Ovary (tissue), 9 donors: ENCODE measurements around the gene RBM45. TPM values are rescaled to one million over a fixed set of nuclear protein-coding genes. Genes with fewer than 3 reads are reported as not detected.

ENCODE experiments used
- DNase-seq, 5 donors: peaks; one replicate each; pipeline ENCODE4 v3.0.0-alpha.2; 2019 to 2020
- H3K27ac ChIP-seq, 2 donors: fragments of 200-600 bp; one replicate each; pipeline versions ENCODE4 v1.5.1 to v1.8.0; 2019 to 2022
- H3K27me3 ChIP-seq: fragments of 200-600 bp; one replicate; pipeline ENCODE4 v1.8.0; 2022
- H3K36me3 ChIP-seq: fragments of 200-600 bp; sonication (generic); one replicate; pipeline ENCODE4 v1.5.1; 2019
- H3K4me1 ChIP-seq: one replicate; pipeline ENCODE4 v1.8.1; 2013; ENCODE audit warnings: mild to moderate bottlenecking, moderate library complexity; ENCODE audit not compliant: insufficient read depth
- H3K4me3 ChIP-seq: fragments of 200-600 bp; sonication (generic); one replicate; pipeline ENCODE4 v1.5.1; 2017
- H3K9me3 ChIP-seq, 2 donors: fragments of 200-600 bp in 1 of 2; sonication (generic) in 1 of 2; one replicate each; pipeline versions ENCODE4 v1.5.1 to v1.8.1; 2013 to 2019; ENCODE audit warnings: mild to moderate bottlenecking in 1 of 2, moderate library complexity in 1 of 2
- EP300 ChIP-seq: sonication (generic); formaldehyde crosslinking; IDR thresholded peaks from one replicate; pipeline ENCODE4 v1.6.1; 2017; ENCODE audit warnings: antibody characterized with exemption
- POLR2A ChIP-seq: fragments of 450-650 bp; IDR thresholded peaks from one replicate; pipeline ENCODE4 v1.6.1; 2017; ENCODE audit warnings: antibody characterized with exemption, mild to moderate bottlenecking, moderate library complexity
- WGBS, 3 donors: extraction: QIAGEN DNeasy Blood & Tissue Kit in 1 of 3; methylation state at CpG; one replicate each; pipeline versions ENCODE4 v1.1.5 to v1.1.7; 2013 to 2017; 5-methylcytosine and 5-hydroxymethylcytosine counted together
- intact Hi-C, 4 donors: fragments of 100-400 bp; cut with DNase I; formaldehyde crosslinking; loops; one replicate each; pipeline versions ENCODE4 v1.11.0 to v1.15.1; 2022 to 2023
- polyA plus RNA-seq, 2 donors: library from polyadenylated mRNA; stranded (reverse); fragments of 200-250 nt in 1 of 2; fragments of 350-450 nt in 1 of 2; fragmentation: Illumina TruSeq in 1 of 2; extraction: RNeasy Lipid Tissue Mini Kit (QIAGEN cat#74804) in 1 of 2; gene quantifications; one replicate each; pipeline ENCODE4 v1.2.3, GENCODE V29; 2013 to 2014
- total RNA-seq, 7 donors: library from RNA; depleted of rRNA in 2 of 7; stranded (reverse); fragments of >200 nt in 2 of 7; fragmentation: NEBNext Ultra II Directional in 3 of 7; extraction: Animal tissue kit (Norgen Biotek cat#: 25700) in 3 of 7; gene quantifications; one replicate each; pipeline versions ENCODE4 v1.1.0 to v1.2.4, GENCODE V29; 2016 to 2023
- TF ChIP-seq, protein P1 (sequence below), 3 donors: fragments of 450-650 bp in 2 of 3; fragments of 200-600 bp in 1 of 3; IDR thresholded peaks; one replicate each; pipeline versions ENCODE4 v1.5.1 to v1.8.0; 2016 to 2022; ENCODE audit warnings: antibody characterized with exemption in 3 of 3, mild to moderate bottlenecking in 1 of 3
- donor health status: DM: no; HTN: no; CAD: no; lungs with moderate emphysema.
- donor health status: DM: no; HTN: no; CAD: no.
- donor health status: Bipolar disorder and iron deficiency.
- donor health status: DM: yes; HTN: yes; CAD: no.
- donor health status: DM: no; HTN: no; CAD: no.
- donor health status: DM: yes; HTN: yes; CAD: no.

RBM45 gene
- total and polyA plus RNA-seq, 9 donors = 5.6 to 15.0 (median 8.3) TPM

DNA sequence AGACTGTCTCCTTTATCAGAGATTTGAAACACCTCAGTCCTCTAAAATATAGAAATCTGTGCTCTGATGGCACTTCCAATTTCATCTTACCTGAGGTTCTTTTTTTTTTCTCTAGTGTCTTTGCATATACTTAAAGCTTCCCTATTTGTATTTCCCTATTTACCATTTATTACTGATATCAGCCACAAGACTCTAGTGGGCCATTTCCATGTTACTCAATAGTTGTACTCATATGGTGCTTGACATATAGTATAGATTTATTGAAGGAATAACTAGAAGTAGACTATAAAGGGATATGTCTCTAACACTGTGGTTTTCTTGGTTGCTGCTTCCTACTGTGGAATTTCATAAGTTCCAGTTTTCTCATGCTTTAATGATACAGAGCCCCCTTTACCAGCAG is 3.0 kb downstream of the RBM45 start:
- Histone ChIP-seq H3K36me3 (no peaks in the 10 kb centered on the region), H3K4me1 (peaks cover 2% of the 10 kb centered on the region), H3K4me3 (no peak overlapping the region), H3K27ac (no peak overlapping the region), H3K27me3 (no peaks in the 10 kb centered on the region), H3K9me3 (no peaks in the 10 kb centered on the region)
- no peak for DNase-seq
- intact Hi-C loops = loop anchor here in 2 of 4 donors (10.0 kb wide), 1 partner anchor 300 kb away; no protein-coding TSS in a partner anchor
- TF ChIP-seq EP300 (no peak), POLR2A (no peak)
- TF ChIP-seq, protein P1, sequence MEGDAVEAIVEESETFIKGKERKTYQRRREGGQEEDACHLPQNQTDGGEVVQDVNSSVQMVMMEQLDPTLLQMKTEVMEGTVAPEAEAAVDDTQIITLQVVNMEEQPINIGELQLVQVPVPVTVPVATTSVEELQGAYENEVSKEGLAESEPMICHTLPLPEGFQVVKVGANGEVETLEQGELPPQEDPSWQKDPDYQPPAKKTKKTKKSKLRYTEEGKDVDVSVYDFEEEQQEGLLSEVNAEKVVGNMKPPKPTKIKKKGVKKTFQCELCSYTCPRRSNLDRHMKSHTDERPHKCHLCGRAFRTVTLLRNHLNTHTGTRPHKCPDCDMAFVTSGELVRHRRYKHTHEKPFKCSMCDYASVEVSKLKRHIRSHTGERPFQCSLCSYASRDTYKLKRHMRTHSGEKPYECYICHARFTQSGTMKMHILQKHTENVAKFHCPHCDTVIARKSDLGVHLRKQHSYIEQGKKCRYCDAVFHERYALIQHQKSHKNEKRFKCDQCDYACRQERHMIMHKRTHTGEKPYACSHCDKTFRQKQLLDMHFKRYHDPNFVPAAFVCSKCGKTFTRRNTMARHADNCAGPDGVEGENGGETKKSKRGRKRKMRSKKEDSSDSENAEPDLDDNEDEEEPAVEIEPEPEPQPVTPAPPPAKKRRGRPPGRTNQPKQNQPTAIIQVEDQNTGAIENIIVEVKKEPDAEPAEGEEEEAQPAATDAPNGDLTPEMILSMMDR (IDR thresholded peaks at IDR 0.05) = no peak

DNA sequence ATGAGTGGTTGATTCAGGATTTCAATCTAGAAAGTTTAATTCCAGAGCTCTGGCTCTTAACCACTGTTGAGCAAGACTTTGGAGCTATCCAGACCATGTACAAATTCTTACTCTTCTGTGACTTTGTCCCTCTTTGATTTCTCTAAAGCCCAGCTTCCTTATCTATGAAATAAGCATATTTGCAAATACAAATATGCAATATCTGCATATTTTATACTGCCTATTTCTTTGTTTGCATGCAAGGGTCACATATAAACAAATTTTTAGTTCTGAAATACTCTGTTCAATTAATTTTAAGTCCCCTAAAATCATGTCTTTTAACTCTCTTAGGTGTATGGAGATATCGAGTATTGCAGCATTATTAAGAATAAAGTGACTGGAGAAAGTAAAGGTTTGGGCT is 5.5 kb downstream of the RBM45 start:
- no peak overlapping the region for H3K4me3 ChIP-seq
- 85 to 96% (median 94%) methylated on average over 1 of the region's 1 CpG for WGBS, 3 donors
- TF ChIP-seq POLR2A = no peak
- TF ChIP-seq, protein P1 (IDR thresholded peaks at IDR 0.05) = no peak
- TF ChIP-seq EP300 = no peak
- H3K4me1 ChIP-seq = peaks cover 2% of the 10 kb centered on the region
- DNase-seq = no peak
- no peaks in the 10 kb centered on the region for H3K36me3 ChIP-seq
- H3K27me3 ChIP-seq = no peaks in the 10 kb centered on the region
- no peaks in the 10 kb centered on the region for H3K9me3 ChIP-seq
- intact Hi-C loops = loop anchor here in 2 of 4 donors (10.0 kb wide), 1 partner anchor 297 kb away; no protein-coding TSS in a partner anchor
- H3K27ac ChIP-seq = no peak overlapping the region

DNA sequence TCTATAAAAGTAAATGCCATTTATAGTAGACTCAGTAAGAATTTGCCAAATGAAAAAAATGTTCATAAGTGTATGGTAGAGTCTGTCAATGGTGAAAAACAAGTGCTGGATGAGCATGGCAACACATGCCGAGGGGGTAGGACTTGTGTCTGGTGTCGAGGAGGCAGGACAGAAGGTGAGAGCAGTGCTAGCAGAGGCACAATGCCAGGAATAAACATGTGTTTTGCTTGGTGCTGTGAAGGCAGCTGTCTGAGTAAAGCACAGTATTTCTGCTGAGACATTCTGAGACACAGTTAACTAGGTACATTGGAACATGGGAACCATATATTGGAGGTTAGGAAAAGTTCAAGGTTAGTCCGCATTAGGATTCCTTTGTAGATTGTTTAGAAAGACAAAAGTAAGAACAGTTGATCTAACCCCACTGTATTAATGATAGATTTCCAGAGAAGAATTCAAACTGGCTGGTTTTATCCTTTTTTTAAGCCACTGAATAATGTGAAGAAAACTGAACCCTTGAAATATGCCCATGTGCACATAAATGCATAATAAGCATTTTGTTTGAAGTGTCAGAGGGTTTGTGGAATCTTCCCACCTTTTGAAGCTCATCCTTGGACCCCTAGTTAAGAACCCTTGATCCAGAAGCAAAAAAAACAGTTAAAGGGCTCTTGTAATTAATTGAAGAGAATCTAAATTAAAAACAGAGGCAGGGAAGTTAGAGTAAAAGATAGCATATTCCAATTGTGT is 7.1 kb downstream of the RBM45 start:
- Histone ChIP-seq H3K9me3 (no peaks in the 10 kb centered on the region), H3K27me3 (no peaks in the 10 kb centered on the region), H3K4me3 (no peak overlapping the region), H3K36me3 (no peaks in the 10 kb centered on the region), H3K4me1 (no peaks in the 10 kb centered on the region), H3K27ac (no peak overlapping the region)
- intact Hi-C loops = loop anchor here in 2 of 4 donors (10.0 kb wide), 1 partner anchor 295 kb away; no protein-coding TSS in a partner anchor
- TF ChIP-seq, protein P1 (IDR thresholded peaks at IDR 0.05) = no peak
- DNase-seq = no peak
- WGBS, 3 donors = 72 to 78% (median 73%) methylated on average over 3 of the region's 3 CpGs

DNA sequence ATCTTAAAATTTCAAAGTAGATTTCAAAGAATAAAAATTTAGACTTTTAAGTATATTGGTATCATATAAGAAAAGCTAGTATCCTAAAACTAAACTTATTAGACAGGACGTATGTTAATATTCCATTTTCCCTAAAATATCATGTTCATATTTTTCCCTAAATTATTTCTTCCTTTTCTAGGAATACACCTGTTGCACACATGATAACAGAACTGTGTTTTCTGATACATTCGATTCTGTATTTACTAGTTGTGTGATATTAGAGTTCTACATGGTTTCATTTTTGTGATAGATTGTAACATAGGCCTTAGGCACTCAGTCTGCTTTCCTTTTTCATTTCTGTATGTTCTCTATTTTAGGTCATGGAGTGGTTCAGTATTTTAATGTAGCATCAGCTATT is 10.9 kb downstream of the RBM45 start:
- Histone ChIP-seq H3K9me3 (no peaks in the 10 kb centered on the region), H3K27me3 (no peaks in the 10 kb centered on the region), H3K27ac (no peak overlapping the region), H3K4me1 (peaks cover 1% of the 10 kb centered on the region), H3K36me3 (no peaks in the 10 kb centered on the region), H3K4me3 (no peak overlapping the region)
- DNase-seq = no peak
- intact Hi-C loops = no loop called here
- no peak for TF ChIP-seq POLR2A
- TF ChIP-seq, protein P1 (IDR thresholded peaks at IDR 0.05) = no peak
- TF ChIP-seq EP300 = no peak
- WGBS, 3 donors = 86 to 93% (median 92%) methylated on average over 2 of the region's 2 CpGs
